Activated naive CD4-positive, alpha-beta T cell treated with anti-CD3 and anti-CD28 coated beads for 36 hours (primary cell): Measurements from ENCODE around the gene BRSK2. TPM values are rescaled to one million over a fixed set of nuclear protein-coding genes. Genes with fewer than 3 reads are reported as not detected.

ENCODE experiments used
- CTCF ChIA-PET: fragments of 350-600 bp; sonication (Branson Sonifier 250); formaldehyde crosslinking; loops from one replicate; lab custom pipeline; 2021; ENCODE audit warnings: antibody characterized with exemption; lab: Charles Lee
- DNase-seq: peaks from one replicate; pipeline ENCODE4 v3.0.0-alpha.2; 2020
- H3K27ac Mint-ChIP-seq: one replicate; pipeline ENCODE4 v1.8.0; 2021; ENCODE audit warnings: mild to moderate bottlenecking, mixed read lengths
- H3K27me3 Mint-ChIP-seq: one replicate; pipeline ENCODE4 v1.8.0; 2021; ENCODE audit warnings: low read depth, mixed read lengths
- H3K36me3 Mint-ChIP-seq: one replicate; pipeline ENCODE4 v1.8.0; 2021; ENCODE audit warnings: low read depth, mixed read lengths
- H3K4me1 Mint-ChIP-seq: one replicate; pipeline ENCODE4 v1.8.0; 2021; ENCODE audit warnings: low read depth, mixed read lengths
- H3K4me3 Mint-ChIP-seq: one replicate; pipeline ENCODE4 v1.8.0; 2021; ENCODE audit warnings: mild to moderate bottlenecking, moderate library complexity, mixed read lengths
- H3K9me3 Mint-ChIP-seq: one replicate; pipeline ENCODE4 v1.8.0; 2021; ENCODE audit warnings: mixed read lengths
- intact Hi-C: fragments of 100-400 bp; cut with micrococcal nuclease; formaldehyde crosslinking; loops from one replicate; pipeline ENCODE4 v1.15.1; 2023
- total RNA-seq, 2 experiments: library from RNA; stranded (reverse); gene quantifications; one replicate each; pipeline ENCODE4 v1.2.3, GENCODE V29; 2021

The BRSK2 gene
- total RNA-seq, 2 experiments from 2014 or later, result 0.17 to 0.44 TPM

GRCh38 chr11:1487091-1487850 is 97.5 kb downstream of the BRSK2 start:
- CTCF ChIA-PET, result no interaction called here
- Mint-ChIP-seq H3K4me1 (peaks cover 22% of the 10 kb centered on the region), H3K27me3 (no peaks in the 10 kb centered on the region), H3K4me3 (no peak overlapping the region), H3K36me3 (no peaks in the 10 kb centered on the region), H3K27ac (no peak overlapping the region), H3K9me3 (no peaks in the 10 kb centered on the region)
- intact Hi-C loops, result no loop called here
- no peak for DNase-seq

GRCh38 chr11:1487851-1488574 is 98.3 kb downstream of the BRSK2 start:
- Mint-ChIP-seq H3K4me1 (peaks cover 29% of the 10 kb centered on the region), H3K27me3 (no peaks in the 10 kb centered on the region), H3K9me3 (no peaks in the 10 kb centered on the region), H3K27ac (no peak overlapping the region), H3K36me3 (no peaks in the 10 kb centered on the region), H3K4me3 (no peak overlapping the region)
- CTCF ChIA-PET, result interaction anchor here (0.6 kb wide), 1 partner anchor 283 kb away, joined by 3 read pairs; no protein-coding TSS in a partner anchor
- intact Hi-C loops, result no loop called here
- DNase-seq, result no peak

GRCh38 chr11:1488575-1489180 is 98.9 kb downstream of the BRSK2 start:
- H3K27ac Mint-ChIP-seq, result no peak overlapping the region
- CTCF ChIA-PET, result interaction anchor here (0.6 kb wide), 1 partner anchor 284 kb away, joined by 3 read pairs; no protein-coding TSS in a partner anchor
- H3K4me1 Mint-ChIP-seq, result peaks cover 33% of the 10 kb centered on the region
- intact Hi-C loops, result no loop called here
- DNase-seq, result no peak
- H3K4me3 Mint-ChIP-seq, result no peak overlapping the region
- no peaks in the 10 kb centered on the region for H3K36me3 Mint-ChIP-seq
- no peaks in the 10 kb centered on the region for H3K27me3 Mint-ChIP-seq
- no peaks in the 10 kb centered on the region for H3K9me3 Mint-ChIP-seq

GRCh38 chr11:1490651-1491050 is 100.9 kb downstream of the BRSK2 start:
- H3K4me3 Mint-ChIP-seq, result no peak overlapping the region
- no peak overlapping the region for H3K27ac Mint-ChIP-seq
- intact Hi-C loops, result no loop called here
- H3K4me1 Mint-ChIP-seq, result peaks cover 43% of the 10 kb centered on the region
- CTCF ChIA-PET, result interaction anchor here (0.7 kb wide), 1 partner anchor 252 kb away, joined by 3 read pairs; no protein-coding TSS in a partner anchor
- DNase-seq, result no peak
- H3K27me3 Mint-ChIP-seq, result no peaks in the 10 kb centered on the region
- no peaks in the 10 kb centered on the region for H3K9me3 Mint-ChIP-seq
- H3K36me3 Mint-ChIP-seq, result no peaks in the 10 kb centered on the region

GRCh38 chr11:1491379-1491778 is 101.6 kb downstream of the BRSK2 start:
- CTCF ChIA-PET, result no interaction called here
- no peak for DNase-seq
- H3K36me3 Mint-ChIP-seq, result peaks cover 1% of the 10 kb centered on the region
- intact Hi-C loops, result no loop called here
- no peak overlapping the region for H3K27ac Mint-ChIP-seq
- H3K27me3 Mint-ChIP-seq, result no peaks in the 10 kb centered on the region
- no peaks in the 10 kb centered on the region for H3K9me3 Mint-ChIP-seq
- peaks cover 45% of the 10 kb centered on the region for H3K4me1 Mint-ChIP-seq
- H3K4me3 Mint-ChIP-seq, result no peak overlapping the region

GRCh38 chr11:1493650-1494244 is 104.0 kb downstream of the BRSK2 start:
- H3K4me1 Mint-ChIP-seq, result peaks cover 57% of the 10 kb centered on the region

GRCh38 chr11:1494650-1495049 is 104.9 kb downstream of the BRSK2 start:
- DNase-seq, result no peak
- Mint-ChIP-seq H3K36me3 (peaks cover 10% of the 10 kb centered on the region), H3K27me3 (no peaks in the 10 kb centered on the region), H3K27ac (no peak overlapping the region), H3K4me3 (no peak overlapping the region), H3K4me1 (peaks cover 57% of the 10 kb centered on the region), H3K9me3 (no peaks in the 10 kb centered on the region)
- CTCF ChIA-PET, result interaction anchor here (1.3 kb wide), 1 partner anchor 21 kb away, joined by 5 read pairs; no protein-coding TSS in a partner anchor
- intact Hi-C loops, result no loop called here

More at GRCh38 chr11:1493650-1494244, 104.0 kb downstream of the BRSK2 start:
- no peak overlapping the region for H3K27ac Mint-ChIP-seq
- CTCF ChIA-PET, result interaction anchor here (1.3 kb wide), 1 partner anchor 22 kb away, joined by 5 read pairs; no protein-coding TSS in a partner anchor
- no peaks in the 10 kb centered on the region for H3K27me3 Mint-ChIP-seq
- no peaks in the 10 kb centered on the region for H3K9me3 Mint-ChIP-seq
- no peak overlapping the region for H3K4me3 Mint-ChIP-seq
- intact Hi-C loops, result no loop called here
- no peak for DNase-seq
- peaks cover 7% of the 10 kb centered on the region for H3K36me3 Mint-ChIP-seq

- Mint-ChIP-seq H3K9me3 (no peaks in the 10 kb centered on the region), H3K4me1 (peaks cover 59% of the 10 kb centered on the region), H3K36me3 (peaks cover 14% of the 10 kb centered on the region), H3K27ac (no peak overlapping the region), H3K27me3 (no peaks in the 10 kb centered on the region), H3K4me3 (no peak overlapping the region)
- no peak for DNase-seq
- CTCF ChIA-PET, result no interaction called here
- intact Hi-C loops, result no loop called here
Observed at GRCh38 chr11:1496091-1496760, 106.5 kb downstream of the BRSK2 start.

GRCh38 chr11:1496761-1497095 is 107.0 kb downstream of the BRSK2 start:
- peaks cover 59% of the 10 kb centered on the region for H3K4me1 Mint-ChIP-seq
- CTCF ChIA-PET, result no interaction called here
- intact Hi-C loops, result no loop called here
- H3K36me3 Mint-ChIP-seq, result peaks cover 14% of the 10 kb centered on the region
- no peak overlapping the region for H3K4me3 Mint-ChIP-seq
- H3K27me3 Mint-ChIP-seq, result no peaks in the 10 kb centered on the region
- no peak for DNase-seq
- no peaks in the 10 kb centered on the region for H3K9me3 Mint-ChIP-seq
- no peak overlapping the region for H3K27ac Mint-ChIP-seq

- CTCF ChIA-PET, result interaction anchor here (0.6 kb wide), 1 partner anchor 138 kb away, joined by 4 read pairs; no protein-coding TSS in a partner anchor
- H3K27ac Mint-ChIP-seq, result no peak overlapping the region
- H3K36me3 Mint-ChIP-seq, result peaks cover 14% of the 10 kb centered on the region
- H3K4me1 Mint-ChIP-seq, result peaks cover 55% of the 10 kb centered on the region
- DNase-seq, result no peak
- no peaks in the 10 kb centered on the region for H3K27me3 Mint-ChIP-seq
- no peaks in the 10 kb centered on the region for H3K9me3 Mint-ChIP-seq
- intact Hi-C loops, result no loop called here
- no peak overlapping the region for H3K4me3 Mint-ChIP-seq
Observed at GRCh38 chr11:1497600-1497999, 107.9 kb downstream of the BRSK2 start.

- Mint-ChIP-seq H3K27me3 (no peaks in the 10 kb centered on the region), H3K4me3 (no peak overlapping the region), H3K9me3 (no peaks in the 10 kb centered on the region), H3K4me1 (peaks cover 52% of the 10 kb centered on the region), H3K27ac (no peak overlapping the region), H3K36me3 (peaks cover 14% of the 10 kb centered on the region)
- intact Hi-C loops, result no loop called here
- no peak for DNase-seq
- CTCF ChIA-PET, result interaction anchor here (0.6 kb wide), 1 partner anchor 139 kb away, joined by 4 read pairs; no protein-coding TSS in a partner anchor
Observed at GRCh38 chr11:1498262-1498661, 108.5 kb downstream of the BRSK2 start.
